ACC112 (cell line): ENCODE results near the gene KRT9.
"Not testable (repeated sequence)": the region's sequence is repeated elsewhere in the genome, so short reads cannot be mapped to it uniquely, and the experiment has no call there.

ENCODE experiments used
- H2AFZ ChIP-seq: fragments of 200-600 bp; sonication (generic); one replicate; pipeline ENCODE4 v1.6.0; 2017; ENCODE audit warnings: antibody characterized with exemption, low read length; ENCODE audit not compliant: unreplicated experiment
- H3K27ac ChIP-seq: fragments of 200-600 bp; sonication (generic); 2 replicates; pipeline ENCODE4 v1.5.1; 2014; ENCODE audit warnings: low read depth, mild to moderate bottlenecking, antibody characterized with exemption, low read length, moderate library complexity
- H3K27me3 ChIP-seq: fragments of 200-600 bp; sonication (generic); 2 replicates; pipeline ENCODE4 v1.6.1; 2014; ENCODE audit warnings: mild to moderate bottlenecking, antibody characterized with exemption, low read length, moderate library complexity, mixed read lengths; ENCODE audit not compliant: insufficient read depth
- H3K36me3 ChIP-seq: fragments of 200-600 bp; sonication (generic); 2 replicates; pipeline ENCODE4 v1.6.1; 2016; ENCODE audit warnings: mild to moderate bottlenecking, antibody characterized with exemption, low read length, moderate library complexity, mixed read lengths; ENCODE audit not compliant: insufficient read depth
- H3K4me1 ChIP-seq: fragments of 200-600 bp; sonication (generic); one replicate; pipeline ENCODE4 v1.6.1; 2016; ENCODE audit warnings: low read length, mixed read lengths; ENCODE audit not compliant: insufficient read depth, unreplicated experiment, control insufficient read depth
- H3K4me3 ChIP-seq: fragments of 200-600 bp; sonication (generic); 2 replicates; pipeline ENCODE4 v1.5.1; 2014; ENCODE audit warnings: mild to moderate bottlenecking, low read depth, low read length
- H3K79me2 ChIP-seq: fragments of 200-600 bp; sonication (generic); one replicate; pipeline ENCODE4 v1.6.0; 2016; ENCODE audit warnings: low read length; ENCODE audit not compliant: control insufficient read depth, unreplicated experiment, insufficient read depth

The KRT9 gene, protein sequence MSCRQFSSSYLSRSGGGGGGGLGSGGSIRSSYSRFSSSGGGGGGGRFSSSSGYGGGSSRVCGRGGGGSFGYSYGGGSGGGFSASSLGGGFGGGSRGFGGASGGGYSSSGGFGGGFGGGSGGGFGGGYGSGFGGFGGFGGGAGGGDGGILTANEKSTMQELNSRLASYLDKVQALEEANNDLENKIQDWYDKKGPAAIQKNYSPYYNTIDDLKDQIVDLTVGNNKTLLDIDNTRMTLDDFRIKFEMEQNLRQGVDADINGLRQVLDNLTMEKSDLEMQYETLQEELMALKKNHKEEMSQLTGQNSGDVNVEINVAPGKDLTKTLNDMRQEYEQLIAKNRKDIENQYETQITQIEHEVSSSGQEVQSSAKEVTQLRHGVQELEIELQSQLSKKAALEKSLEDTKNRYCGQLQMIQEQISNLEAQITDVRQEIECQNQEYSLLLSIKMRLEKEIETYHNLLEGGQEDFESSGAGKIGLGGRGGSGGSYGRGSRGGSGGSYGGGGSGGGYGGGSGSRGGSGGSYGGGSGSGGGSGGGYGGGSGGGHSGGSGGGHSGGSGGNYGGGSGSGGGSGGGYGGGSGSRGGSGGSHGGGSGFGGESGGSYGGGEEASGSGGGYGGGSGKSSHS

DNA sequence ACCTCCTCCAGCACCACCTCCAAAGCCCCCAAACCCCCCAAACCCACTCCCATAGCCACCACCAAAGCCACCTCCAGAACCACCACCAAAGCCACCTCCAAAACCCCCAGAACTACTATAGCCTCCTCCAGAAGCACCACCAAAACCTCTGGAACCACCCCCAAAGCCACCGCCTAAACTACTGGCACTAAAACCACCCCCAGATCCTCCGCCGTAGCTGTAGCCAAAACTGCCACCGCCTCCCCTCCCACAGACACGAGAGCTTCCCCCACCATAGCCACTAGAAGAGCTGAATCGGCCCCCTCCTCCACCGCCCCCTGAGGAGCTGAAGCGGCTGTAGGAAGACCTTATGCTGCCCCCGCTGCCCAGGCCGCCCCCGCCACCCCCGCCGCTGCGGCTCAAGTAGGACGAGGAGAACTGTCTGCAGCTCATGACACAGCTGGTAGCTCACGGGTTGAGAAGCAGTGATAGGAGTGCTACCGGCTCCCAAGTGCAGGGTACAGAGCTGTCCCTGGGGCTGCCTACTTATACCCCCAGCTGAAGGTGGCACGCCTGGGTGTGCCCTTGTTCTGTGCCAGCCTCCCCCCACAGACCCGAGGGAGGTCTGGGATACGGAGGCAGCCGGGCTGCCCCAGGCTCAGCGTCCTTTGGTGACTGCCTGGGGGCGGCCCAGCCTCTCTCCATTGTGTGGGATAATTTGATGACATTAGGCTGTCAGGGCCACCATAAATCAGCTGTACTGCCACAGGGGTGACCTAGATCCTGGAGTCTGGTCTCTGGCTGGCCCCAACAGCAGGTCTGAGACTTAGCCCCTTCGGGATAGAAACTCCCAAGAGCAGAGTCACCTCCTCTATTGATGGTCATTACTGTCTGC, at the start of gene KRT9:
KRT9 (minus strand) TSS at position 499 of the 874 bp plus-strand sequence; CDS start at position 432, 67 bp downstream.
- no peak within 1 kb of the TSS for H3K4me3 ChIP-seq
- H3K27me3 ChIP-seq: peaks cover 85% of the 10 kb centered on the region
- no peak within 1 kb of the TSS for H2AFZ ChIP-seq
- H3K79me2 ChIP-seq: no peaks in the 10 kb centered on the region
- H3K27ac ChIP-seq: no peak within 1 kb of the TSS
- no peaks in the 10 kb centered on the region for H3K36me3 ChIP-seq
- H3K4me1 ChIP-seq: no peaks in the 10 kb centered on the region

DNA sequence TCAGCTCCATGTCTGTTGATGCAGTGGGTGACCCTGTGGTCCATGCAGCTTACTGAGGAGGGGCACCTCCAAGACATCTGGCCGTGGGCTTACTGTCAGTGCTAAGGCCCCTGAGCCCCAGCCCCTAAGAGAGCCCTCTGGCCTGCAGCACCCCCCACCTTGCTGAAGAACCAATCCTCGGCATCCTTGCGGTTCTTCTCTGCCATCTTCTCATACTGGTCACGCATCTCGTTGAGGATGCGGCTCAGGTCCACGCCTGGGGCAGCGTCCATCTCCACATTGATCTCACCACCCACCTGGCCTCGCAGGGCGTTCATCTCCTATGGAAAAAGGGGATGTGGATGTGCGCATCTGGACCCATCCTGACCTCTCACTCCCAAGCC, 49.6 kb upstream of the KRT9 start:
- H3K36me3 ChIP-seq, H2AFZ ChIP-seq, H3K79me2 ChIP-seq, H3K4me1 ChIP-seq, H3K27me3 ChIP-seq, H3K4me3 ChIP-seq, H3K27ac ChIP-seq: not testable (repeated sequence)

DNA sequence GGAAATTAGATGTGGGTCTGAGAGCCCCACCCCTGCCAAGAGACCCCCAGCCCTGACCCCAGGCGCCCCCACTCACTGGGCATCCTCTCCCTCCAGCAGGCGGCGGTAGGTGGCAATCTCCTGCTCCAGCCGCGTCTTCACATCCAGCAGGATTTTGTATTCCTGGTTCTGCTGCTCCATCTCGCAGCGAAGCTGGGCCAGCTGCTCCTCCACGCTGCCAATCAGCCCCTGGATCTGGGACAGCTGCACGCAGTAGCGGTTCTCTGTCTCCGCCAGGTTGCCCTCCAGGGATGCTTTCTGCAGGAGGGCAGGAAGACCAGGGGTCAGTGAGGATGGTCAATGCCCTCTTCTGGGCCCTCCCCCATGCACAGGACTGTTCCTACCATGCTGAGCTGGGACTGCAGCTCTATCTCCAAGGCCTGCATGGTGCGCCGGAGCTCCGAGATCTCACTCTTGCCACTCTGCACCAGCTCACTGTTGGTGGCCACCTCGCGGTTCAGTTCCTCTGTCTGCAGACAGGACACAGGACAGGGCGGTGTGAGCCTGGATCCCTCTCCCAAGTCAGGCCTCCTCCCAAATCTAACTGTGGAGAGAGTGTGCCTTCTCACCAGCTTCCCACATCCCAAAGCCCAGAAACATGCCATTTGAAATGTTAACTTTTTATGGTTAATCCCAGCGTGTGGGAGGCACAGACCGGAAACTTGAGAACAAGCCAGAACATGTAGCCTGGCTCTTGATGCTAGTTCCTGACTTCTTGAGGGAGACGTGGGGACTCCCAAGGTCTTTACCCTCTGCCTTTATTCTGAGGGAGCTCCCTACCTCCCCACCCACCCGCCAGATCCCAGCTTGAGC, 49.0 kb upstream of the KRT9 start:
- H3K27me3 ChIP-seq: 0 out of 2 replicates have a peak, but pooled peaks cover 4% of the 10 kb centered on the region
- H2AFZ ChIP-seq: no peak overlapping the region
- no peak overlapping the region for H3K4me3 ChIP-seq
- H3K79me2 ChIP-seq: no peaks in the 10 kb centered on the region
- H3K27ac ChIP-seq: no peak overlapping the region
- no peaks in the 10 kb centered on the region for H3K36me3 ChIP-seq
- H3K4me1 ChIP-seq: no peaks in the 10 kb centered on the region

DNA sequence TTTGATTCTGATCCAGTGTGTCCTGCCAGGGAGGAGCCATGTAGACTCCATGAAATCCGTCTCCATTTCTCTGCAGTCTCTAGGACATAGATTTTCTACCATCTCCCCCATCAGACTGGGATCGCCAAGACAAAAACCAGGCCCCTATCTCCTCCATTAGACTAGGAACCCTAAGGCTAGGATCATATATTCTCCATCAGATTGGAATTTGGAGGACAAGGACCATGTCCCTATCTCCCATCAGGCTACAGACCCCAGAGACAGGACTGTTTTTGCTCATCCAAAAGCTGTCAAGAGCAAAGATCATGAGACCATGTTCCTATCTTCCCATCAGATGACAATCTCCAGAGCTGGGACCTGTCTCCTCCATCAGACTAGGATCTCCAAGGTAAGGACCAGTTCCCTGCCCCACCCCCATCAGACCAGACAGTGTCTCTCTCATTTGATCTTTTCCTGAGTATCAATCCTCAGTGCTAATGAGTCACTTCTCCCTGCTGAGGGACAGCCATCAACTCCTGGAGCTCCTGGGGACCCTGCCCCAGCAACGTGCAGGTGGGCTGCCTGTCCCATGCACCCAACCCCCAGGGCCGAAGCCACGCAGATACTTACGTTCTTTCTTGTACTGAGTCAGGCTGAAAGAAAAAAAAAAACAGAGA, 48.2 kb upstream of the KRT9 start:
- not testable (repeated sequence) for H3K4me3 ChIP-seq, H3K4me1 ChIP-seq, H3K36me3 ChIP-seq, H2AFZ ChIP-seq, H3K79me2 ChIP-seq, H3K27me3 ChIP-seq, H3K27ac ChIP-seq

DNA sequence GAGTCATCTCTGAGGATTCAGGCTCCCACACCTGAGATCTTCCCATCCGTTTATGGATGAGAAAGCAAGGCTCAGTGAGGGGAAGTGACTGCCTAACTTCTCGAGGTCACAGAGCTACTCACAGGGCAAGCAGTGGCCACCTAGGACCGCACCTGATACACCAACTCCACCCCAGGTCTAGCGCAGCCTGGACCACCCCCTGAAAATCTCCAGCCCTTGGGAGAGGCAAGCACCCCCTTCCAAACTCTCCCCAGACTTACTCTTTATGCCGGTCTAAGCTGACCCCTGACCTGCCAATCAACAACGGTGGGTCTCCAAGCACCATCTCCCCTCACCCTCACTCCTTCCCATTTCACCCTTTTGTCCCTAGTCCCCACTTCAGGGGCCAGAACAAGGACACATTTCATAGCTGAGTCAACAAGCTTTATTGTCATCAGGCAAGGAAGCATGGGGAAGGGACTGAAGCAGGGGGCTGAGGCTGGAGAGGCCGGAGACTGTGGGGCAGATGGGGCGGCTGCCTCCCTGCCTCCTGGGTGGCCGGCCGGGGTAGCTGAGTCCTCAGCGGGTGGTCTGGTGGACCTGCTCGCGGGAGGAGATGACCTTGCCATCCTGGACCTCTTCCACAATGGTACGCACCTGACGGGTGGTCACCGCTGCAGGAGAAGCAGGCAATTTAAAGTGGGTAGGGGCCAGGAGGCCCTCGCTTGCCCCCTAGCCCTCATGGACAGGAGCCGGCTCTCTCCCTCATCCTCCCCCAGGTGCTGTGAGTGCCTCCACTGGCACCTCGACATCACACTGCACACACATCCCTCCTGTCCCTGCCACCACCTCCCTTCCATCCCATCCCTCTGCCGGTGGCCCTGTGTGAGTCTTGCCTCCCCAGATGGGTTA, 47.4 kb upstream of the KRT9 start:
- Histone ChIP-seq H3K4me1 (no peaks in the 10 kb centered on the region), H3K79me2 (no peaks in the 10 kb centered on the region), H2AFZ (no peak overlapping the region), H3K27ac (no peak overlapping the region), H3K4me3 (no peak overlapping the region), H3K27me3 (0 out of 2 replicates have a peak, but pooled peaks cover 4% of the 10 kb centered on the region), H3K36me3 (no peaks in the 10 kb centered on the region)

DNA sequence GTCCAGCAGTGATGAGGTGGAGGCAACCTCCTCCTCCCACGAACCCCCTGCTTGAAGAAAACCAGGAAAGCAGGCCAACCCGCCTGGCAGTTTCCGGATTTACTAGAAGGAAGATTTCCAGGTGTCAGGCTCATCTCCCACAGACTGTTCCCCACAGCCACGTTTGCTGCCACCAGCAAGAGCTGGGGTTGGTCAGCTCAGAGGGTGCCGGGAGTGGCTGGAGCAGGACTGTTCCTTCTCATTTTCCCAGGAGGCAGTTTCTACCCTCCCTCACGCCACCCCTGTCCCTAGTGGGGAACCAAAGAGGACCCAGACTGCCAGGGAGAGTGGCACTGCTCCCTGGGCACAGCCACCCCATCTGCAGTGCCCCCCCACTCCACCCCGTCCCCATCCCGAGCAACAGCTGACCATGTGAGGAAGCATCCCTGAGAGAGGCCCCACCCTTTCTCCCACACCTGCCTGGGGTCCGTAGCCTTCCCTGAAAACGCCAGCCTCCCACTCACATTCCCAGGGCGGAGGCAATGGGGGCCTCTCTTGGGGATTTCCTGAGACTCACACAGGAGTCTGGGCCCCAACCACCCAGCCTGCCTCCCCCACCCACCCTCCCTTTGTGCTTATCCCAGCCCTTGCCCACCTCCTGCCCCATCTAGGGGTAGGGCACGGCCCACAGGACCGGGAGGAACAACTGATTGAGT, 46.6 kb upstream of the KRT9 start:
- H3K27ac ChIP-seq: no peak overlapping the region
- 0 out of 2 replicates have a peak, but pooled peaks cover 4% of the 10 kb centered on the region for H3K27me3 ChIP-seq
- no peaks in the 10 kb centered on the region for H3K4me1 ChIP-seq
- no peaks in the 10 kb centered on the region for H3K36me3 ChIP-seq
- H3K4me3 ChIP-seq: no peak overlapping the region
- H3K79me2 ChIP-seq: no peaks in the 10 kb centered on the region
- H2AFZ ChIP-seq: no peak overlapping the region

- Histone ChIP-seq H3K36me3 (no peaks in the 10 kb centered on the region), H3K4me3 (no peak overlapping the region), H3K4me1 (peaks cover 2% of the 10 kb centered on the region), H3K27me3 (0 out of 2 replicates have a peak, but pooled peaks cover 4% of the 10 kb centered on the region), H3K79me2 (no peaks in the 10 kb centered on the region), H2AFZ (no peak overlapping the region), H3K27ac (no peak overlapping the region)
These were observed 45.8 kb upstream of the KRT9 start for GRCh38 chr17:41617698-41618097.

- H3K27ac ChIP-seq: no peak overlapping the region
- H3K79me2 ChIP-seq: no peaks in the 10 kb centered on the region
- 0 out of 2 replicates have a peak, but pooled peaks cover 4% of the 10 kb centered on the region for H3K27me3 ChIP-seq
- H3K4me3 ChIP-seq: no peak overlapping the region
- peaks cover 6% of the 10 kb centered on the region for H3K4me1 ChIP-seq
- no peaks in the 10 kb centered on the region for H3K36me3 ChIP-seq
- no peak overlapping the region for H2AFZ ChIP-seq
These were observed 45.3 kb upstream of the KRT9 start for GRCh38 chr17:41617136-41617535.

GRCh38 chr17:41616486-41616885, 44.6 kb upstream of the KRT9 start:
- H3K4me1 ChIP-seq, H3K36me3 ChIP-seq, H3K27me3 ChIP-seq, H3K27ac ChIP-seq, H2AFZ ChIP-seq, H3K4me3 ChIP-seq, H3K79me2 ChIP-seq: not testable (repeated sequence)
